Gastroesophageal sphincter (tissue), 3 donors: Measurements from ENCODE around the gene GTPBP10.

Source experiments
- POLR2AphosphoS5 ChIP-seq: sonication (generic); formaldehyde crosslinking; IDR thresholded peaks from one replicate; pipeline ENCODE4 v1.6.1; 2017; ENCODE audit warnings: antibody characterized with exemption
- TF ChIP-seq, protein P1 (sequence below), 4 experiments: fragments of 200-600 bp in 2 of 4; fragments of 450-650 bp in 2 of 4; sonication (generic) in 1 of 4; IDR thresholded peaks; one replicate each; pipeline ENCODE4 v1.5.1; 2017 to 2019; ENCODE audit warnings: antibody characterized with exemption in 4 of 4, mild to moderate bottlenecking in 2 of 4, moderate library complexity in 2 of 4

DNA sequence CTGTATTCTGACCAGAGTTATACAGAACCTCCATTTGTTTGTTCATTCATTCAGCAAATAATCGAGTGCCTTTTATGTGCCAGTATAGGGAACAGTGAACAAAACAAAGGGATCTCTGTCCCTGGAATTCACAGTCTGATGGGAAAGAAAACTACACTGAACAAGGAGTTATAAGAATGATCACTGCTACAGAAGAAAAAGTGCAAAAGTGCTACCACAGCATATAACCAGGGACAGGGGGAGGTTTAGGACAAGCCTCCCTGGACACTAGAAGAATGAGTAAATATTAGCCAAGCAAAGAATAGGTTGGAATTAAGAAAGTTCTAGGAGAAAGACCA, 60.9 kb downstream of the GTPBP10 start:
- TF ChIP-seq, protein P1, sequence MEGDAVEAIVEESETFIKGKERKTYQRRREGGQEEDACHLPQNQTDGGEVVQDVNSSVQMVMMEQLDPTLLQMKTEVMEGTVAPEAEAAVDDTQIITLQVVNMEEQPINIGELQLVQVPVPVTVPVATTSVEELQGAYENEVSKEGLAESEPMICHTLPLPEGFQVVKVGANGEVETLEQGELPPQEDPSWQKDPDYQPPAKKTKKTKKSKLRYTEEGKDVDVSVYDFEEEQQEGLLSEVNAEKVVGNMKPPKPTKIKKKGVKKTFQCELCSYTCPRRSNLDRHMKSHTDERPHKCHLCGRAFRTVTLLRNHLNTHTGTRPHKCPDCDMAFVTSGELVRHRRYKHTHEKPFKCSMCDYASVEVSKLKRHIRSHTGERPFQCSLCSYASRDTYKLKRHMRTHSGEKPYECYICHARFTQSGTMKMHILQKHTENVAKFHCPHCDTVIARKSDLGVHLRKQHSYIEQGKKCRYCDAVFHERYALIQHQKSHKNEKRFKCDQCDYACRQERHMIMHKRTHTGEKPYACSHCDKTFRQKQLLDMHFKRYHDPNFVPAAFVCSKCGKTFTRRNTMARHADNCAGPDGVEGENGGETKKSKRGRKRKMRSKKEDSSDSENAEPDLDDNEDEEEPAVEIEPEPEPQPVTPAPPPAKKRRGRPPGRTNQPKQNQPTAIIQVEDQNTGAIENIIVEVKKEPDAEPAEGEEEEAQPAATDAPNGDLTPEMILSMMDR (IDR thresholded peaks at IDR 0.05): no peak
- TF ChIP-seq POLR2AphosphoS5: no peak
